Activated T-helper 1 cell treated with anti-CD3 and anti-CD28 coated beads, Interleukin-2, amount 50 U/mL, for 16 hours (primary cell): ENCODE data around the gene ORAI1.
"Not testable (repeated sequence)": the region's sequence is repeated elsewhere in the genome, so short reads cannot be mapped to it uniquely, and the experiment has no call there.

Source experiments
- DNase-seq, 2 donors: peaks; one replicate each; pipeline ENCODE4 v3.0.0-alpha.2; 2020; ENCODE audit warnings: low read depth in 1 of 2, low spot score in 1 of 2

ORAI1 gene

DNA sequence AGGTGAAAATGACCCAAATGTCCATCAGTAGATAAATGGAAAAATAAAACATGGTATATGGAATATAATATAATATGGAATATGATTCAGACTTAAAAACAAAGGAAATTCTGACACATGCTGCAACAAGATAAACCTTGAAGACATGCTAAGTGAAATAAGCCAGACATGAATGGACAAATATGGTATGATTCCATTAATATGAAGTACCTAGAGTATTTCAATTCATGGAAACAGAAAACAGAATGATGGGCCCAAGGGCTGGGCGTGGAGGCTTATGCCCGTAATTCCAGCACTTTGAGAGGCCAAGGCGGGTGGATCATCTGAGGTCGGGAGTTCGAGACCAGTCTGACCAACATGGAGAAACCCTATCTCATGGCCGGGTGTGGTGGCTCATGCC lies 22.7 kb upstream of the ORAI1 start:
- no peak for DNase-seq

DNA sequence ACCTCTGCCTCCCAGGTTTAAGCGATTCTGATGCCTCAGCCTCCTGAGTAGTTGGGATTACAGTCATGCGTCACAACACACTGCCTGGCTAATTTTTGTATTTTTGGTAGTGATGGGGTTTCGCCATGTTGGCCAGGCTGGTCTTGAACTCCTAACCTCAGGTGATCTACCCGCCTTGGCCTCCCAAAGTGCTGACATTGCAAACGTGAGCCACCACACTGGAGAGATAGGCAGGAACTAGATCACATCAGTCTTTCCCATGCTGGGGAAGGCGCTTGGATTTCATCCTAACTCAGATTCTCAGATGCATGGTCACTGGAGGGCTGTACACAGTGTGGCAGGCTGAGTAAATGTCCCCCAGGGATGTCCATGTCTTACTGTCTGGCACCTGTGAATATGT lies 18.0 kb upstream of the ORAI1 start:
- DNase-seq, result no peak

GRCh38 chr12:121610239-121611149 lies 15.8 kb upstream of the ORAI1 start:
- DNase-seq, result no peak

GRCh38 chr12:121611306-121611705 lies 15.0 kb upstream of the ORAI1 start:
- DNase-seq, result no peak

DNA sequence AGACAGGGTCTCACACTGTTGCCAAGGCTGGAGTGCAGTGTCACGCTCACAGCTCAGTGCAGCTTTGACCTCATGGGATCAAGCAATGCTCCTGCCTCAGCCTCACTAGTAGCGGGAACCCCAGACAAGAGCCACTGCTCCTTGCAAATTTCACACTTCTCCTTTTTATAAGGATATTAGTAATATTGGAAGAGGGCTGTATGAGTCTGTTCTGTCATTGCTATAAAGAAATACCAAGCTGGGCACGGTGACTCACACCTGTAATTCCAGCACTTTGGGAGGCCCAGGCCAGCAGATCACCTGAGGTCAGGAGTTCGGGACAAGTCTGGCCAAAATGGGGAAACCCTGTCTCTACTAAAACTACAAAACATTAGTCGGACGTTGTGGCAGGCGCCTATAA lies 12.9 kb upstream of the ORAI1 start:
- DNase-seq, result no peak

- no peak for DNase-seq
These were observed 11.4 kb upstream of the ORAI1 start for GRCh38 chr12:121614872-121615467.

DNA sequence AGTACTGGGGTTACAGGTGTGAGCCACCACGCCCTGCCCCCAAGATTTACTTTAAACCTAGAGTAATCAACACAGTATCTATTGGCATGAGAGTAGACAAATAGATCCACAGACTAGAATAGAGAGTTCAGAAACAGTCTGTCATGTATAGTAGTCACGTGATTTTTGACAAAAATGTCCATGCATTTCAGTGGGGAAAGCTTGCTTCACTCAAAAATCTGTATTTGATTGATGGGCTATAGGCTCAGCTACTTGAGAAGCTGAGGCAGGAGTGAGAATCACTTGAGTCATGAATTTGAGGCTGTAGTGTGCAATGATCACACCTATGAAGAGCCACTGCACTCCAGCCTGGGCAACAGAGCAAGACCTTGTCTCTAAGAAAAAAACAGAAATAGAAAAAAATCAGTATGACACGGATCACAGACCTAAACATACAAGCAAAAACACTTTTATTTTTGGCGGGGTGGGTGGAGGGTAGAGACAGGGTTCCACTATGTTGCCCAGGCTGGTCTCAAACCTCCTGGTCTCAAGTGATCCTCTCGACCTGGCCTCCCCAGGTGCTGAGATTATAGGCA lies 7.6 kb upstream of the ORAI1 start:
- no peak for DNase-seq

GRCh38 chr12:121620333-121620891 lies 5.9 kb upstream of the ORAI1 start:
- no peak for DNase-seq

GRCh38 chr12:121626853-121627640 lies 717 bp downstream of the ORAI1 start:
- DNase-seq, result peak; percentile 53 to 78

DNA sequence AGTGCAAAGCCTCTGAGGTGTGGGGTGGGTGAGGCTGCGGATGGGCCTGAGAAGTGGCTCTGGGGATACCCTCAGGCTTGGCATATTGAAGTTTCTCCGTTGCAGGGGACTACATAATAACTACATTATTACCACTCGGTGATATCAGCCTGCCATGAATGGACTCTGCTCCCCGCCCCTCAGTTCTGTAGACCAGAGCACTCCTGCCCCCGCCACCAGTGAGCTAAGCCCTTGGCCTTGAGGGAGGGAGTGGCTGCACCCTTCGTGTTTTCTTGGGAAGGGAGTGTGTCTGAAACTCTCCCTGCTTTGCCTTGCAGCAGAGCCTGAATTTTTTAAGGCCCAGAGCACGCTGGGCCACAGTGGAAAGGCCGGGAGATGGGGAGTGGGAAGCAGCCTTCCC lies 1.7 kb downstream of the ORAI1 start:
- DNase-seq, result no peak

GRCh38 chr12:121628536-121628935 lies 2.2 kb downstream of the ORAI1 start:
- DNase-seq, result no peak

- DNase-seq, result no peak
These were observed 4.5 kb downstream of the ORAI1 start for GRCh38 chr12:121630791-121631355.

DNA sequence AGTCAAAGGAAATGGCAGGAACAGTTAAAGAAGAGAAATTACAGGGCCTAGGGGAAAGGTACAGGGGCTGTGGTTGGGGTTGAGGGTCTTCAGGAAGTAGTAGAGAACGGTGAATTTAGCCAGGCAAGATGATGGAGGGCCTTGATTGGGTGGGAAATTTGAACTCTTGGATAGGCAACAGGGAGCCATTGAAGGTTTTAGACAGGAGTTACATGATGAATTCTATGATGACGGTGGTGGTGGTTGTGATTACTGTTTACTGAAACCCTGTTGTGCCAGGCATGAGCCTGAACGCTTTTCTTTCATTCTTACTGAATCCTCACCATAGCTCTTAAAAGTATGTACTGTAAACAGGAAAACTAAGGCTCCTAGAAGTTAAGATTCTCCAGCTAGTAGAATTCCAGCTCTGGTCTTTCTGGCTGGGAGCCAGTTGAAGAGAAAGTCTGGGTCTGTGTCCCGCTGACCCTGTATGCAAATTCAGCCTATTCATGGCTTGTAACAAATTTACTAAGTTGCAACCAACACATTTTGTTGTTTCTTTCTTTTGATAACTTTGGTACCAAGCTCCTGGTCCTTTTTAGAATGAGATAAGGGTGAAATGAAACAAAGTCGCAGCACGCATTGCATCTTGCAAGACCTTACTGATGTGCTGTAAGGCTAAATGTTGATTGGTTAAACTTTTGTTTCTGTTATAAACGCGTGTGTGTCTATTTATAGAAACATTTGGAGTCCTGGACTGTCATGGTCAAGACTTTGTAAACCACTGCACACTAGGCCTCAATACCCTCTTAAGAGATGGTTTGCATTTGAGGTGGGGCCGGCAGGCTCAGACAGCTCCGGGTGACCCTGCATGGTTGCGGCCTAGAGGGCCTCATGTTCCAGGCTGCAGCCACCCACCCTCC lies 6.0 kb downstream of the ORAI1 start:
- no peak for DNase-seq

DNA sequence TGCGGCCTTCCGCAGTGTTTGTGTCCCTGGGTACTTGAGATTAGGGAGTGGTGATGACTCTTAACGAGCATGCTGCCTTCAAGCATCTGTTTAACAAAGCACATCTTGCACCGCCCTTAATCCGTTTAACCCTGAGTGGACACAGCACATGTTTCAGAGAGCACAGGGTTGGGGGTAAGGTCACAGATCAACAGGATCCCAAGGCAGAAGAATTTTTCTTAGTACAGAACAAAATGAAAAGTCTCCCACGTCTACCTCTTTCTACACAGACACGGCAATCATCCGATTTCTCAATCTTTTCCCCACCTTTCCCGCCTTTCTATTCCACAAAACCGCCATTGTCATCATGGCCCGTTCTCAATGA lies 7.5 kb downstream of the ORAI1 start:
- DNase-seq, result not testable (repeated sequence)

- DNase-seq, result no peak
These were observed 8.5 kb downstream of the ORAI1 start for GRCh38 chr12:121634836-121635235.

- DNase-seq, result peak; percentile 21 to 31
These were observed 11.0 kb downstream of the ORAI1 start for GRCh38 chr12:121637231-121637914.

GRCh38 chr12:121638298-121639202 lies 12.2 kb downstream of the ORAI1 start:
- DNase-seq, result no peak

GRCh38 chr12:121641343-121641630 lies 15.0 kb downstream of the ORAI1 start:
- DNase-seq, result no peak
